Activated CD8-positive, alpha-beta memory T cell treated with anti-CD3 and anti-CD28 coated beads for 1 hour (primary cell): ENCODE data around the gene DEFB132.

Experiments
- DNase-seq, 2 donors: peaks; one replicate each; pipeline ENCODE4 v3.0.0-alpha.2; 2020; ENCODE audit warnings: low read depth in 1 of 2; ENCODE audit errors: extremely low read depth in 1 of 2

DEFB132 gene

DNA sequence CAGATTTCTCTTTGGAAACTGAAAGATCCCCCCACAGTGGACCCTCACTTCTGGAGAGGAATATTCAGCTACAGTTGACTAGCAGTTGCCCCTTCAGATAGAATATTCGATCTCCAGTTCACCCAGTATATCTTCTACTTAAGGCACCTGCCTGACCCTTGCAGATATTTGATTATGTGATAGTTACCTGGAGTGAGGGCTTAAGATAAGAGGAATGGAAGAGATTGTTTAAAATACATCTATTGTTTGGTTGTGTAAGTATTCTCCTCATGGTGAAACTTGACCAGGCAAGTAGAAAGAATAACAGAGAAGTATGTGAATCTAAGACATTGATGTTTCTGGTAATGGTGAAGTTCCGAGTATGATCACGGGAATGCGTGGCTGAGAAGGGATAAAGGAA is 38.3 kb downstream of the DEFB132 start:
- no peak for DNase-seq

- DNase-seq, result peak; percentile 53 to 71
Observed at GRCh38 chr20:297098-297924, 39.8 kb downstream of the DEFB132 start, which contains the start of gene ZCCHC3. Gene ZCCHC3 (plus strand): TSS chr20:297570. CDS start chr20:297587, 17 bp downstream.

DNA sequence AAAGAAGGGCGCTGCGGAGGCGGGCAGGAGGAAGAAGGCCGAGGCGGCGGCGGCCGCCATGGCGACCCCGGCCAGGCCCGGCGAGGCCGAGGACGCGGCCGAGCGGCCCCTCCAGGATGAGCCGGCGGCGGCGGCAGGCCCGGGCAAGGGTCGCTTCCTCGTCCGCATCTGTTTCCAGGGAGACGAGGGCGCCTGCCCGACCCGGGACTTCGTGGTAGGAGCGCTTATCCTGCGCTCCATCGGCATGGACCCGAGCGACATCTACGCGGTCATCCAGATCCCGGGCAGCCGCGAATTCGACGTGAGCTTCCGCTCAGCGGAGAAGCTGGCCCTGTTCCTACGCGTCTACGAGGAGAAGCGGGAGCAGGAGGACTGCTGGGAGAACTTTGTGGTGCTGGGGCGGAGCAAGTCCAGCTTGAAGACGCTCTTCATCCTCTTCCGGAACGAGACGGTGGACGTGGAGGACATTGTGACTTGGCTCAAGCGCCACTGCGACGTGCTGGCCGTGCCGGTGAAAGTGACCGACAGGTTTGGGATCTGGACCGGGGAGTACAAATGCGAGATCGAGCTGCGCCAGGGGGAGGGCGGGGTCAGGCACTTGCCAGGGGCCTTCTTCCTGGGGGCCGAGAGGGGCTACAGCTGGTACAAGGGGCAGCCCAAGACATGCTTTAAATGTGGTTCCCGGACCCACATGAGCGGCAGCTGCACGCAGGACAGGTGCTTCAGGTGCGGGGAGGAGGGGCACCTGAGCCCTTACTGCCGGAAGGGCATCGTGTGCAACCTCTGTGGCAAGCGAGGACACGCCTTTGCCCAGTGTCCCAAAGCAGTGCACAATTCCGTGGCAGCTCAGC is 40.6 kb downstream of the DEFB132 start:
- DNase-seq, result peak in 1 of 2 donors; percentile 22

DNA sequence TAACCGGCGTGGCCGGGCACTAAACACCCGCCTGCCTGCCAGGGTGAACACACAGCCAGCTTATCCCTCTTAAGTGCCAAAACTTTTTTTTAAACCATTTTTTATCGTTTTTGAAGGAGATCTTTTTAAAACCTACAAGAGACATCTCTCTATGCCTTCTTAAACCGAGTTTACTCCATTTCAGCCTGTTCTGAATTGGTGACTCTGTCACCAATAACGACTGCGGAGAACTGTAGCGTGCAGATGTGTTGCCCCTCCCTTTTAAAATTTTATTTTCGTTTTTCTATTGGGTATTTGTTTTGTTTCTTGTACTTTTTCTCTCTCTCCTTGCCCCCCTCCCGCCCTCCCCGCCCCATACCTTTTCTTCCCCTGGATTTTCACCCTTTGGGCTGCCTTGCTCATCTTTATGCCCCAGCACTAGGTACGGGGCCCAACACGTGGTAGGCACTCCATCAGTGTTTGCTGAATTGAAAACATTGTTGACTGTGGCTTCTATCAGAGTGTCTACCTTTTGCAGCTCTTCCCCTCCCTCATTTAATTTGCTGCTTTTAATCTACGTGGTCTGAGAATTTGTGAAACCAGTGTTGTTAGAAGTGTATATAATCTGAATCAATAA is 41.4 kb downstream of the DEFB132 start:
- no peak for DNase-seq

GRCh38 chr20:300345-300990 is 42.9 kb downstream of the DEFB132 start:
- no peak for DNase-seq

DNA sequence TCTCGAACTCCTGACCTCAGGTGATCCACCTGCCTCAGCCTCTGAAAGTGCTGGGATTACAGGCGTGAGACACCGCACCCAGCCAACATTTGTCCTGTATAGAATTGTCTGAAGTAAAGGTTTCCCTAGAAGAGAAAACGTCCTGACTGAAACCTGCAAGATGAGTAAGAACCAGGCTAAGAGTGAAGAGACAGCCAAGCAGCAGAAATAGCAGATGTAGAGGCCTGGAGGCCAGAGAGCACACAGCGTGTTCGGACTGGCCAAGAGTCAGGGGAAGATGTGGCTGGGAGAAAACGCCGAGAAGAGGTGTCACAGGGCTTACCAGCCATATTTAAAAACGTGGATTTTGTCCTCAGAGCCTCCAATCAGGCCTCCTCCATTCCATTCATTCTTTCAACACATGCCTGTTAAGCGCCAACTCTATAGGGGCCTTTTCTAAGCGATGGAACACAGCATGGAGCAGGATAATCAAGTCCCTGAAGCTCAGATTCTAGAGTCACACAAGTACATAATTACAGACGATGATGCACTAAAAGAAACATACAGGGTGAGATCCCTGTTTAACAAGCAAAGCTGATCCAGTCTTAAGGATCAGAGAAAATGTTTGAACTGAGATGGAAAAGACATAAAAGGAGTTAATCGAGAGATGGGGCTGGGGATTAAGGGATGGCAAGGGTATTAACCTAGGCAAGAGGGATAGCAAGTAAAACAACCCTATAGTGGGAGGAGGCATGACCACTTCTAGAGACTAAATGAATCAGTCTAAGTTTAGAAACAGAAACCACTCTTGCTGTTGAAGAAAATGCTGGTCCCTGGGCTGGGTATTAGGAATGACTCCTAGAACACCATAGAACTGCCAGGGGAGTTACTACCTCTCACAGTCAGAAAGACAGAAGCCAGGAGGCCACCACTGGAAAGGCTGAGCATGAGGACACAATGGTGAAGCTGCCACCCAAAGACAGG is 44.6 kb downstream of the DEFB132 start:
- DNase-seq, result no peak

DNA sequence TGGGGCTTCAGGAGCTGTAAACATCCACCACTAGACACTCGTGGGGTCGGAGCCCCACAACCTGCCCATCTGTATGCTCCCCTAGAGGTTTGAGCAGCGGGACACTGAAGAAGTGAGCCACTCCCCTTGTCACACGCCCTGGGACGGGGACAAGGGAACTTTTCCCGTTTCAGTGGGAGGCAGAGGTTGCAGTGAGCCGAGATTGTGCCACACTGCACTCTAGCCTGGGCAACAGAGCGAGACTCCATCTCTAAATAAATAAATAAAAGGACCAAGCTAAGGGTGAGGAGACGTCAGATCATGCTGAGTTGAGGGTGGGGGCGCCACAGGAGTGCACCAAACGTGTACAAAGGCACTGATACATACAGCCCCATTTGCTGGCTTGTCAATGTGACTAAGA is 48.2 kb downstream of the DEFB132 start:
- no peak for DNase-seq

DNA sequence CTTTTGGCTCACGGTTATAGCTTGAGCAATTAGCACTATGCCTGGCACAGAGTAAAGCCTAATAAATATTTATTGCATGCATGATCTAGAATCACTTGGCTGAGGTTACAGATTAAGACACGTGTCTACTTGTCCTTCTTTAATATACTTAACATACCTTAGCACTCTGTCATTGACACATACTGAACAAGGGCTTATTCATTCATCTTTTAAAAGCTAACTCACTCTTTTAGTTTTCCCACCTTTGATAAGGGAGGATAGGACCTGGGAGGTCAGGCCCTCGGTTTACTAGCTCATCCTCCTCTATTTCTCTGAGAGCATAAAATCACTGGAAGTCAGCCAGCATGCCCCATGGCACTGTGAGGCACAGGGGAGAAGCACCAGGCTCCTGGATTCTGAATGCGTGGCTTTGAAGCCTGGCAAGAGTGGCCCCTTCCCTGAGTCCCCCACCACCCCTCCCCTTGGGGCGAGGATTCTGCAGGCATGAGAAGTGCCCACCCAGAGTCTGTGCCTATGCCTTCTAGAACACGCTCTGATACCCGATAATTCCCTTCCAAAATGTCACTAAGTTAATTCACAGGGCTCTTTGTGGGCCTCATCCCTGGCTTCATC is 51.0 kb downstream of the DEFB132 start:
- no peak for DNase-seq

DNA sequence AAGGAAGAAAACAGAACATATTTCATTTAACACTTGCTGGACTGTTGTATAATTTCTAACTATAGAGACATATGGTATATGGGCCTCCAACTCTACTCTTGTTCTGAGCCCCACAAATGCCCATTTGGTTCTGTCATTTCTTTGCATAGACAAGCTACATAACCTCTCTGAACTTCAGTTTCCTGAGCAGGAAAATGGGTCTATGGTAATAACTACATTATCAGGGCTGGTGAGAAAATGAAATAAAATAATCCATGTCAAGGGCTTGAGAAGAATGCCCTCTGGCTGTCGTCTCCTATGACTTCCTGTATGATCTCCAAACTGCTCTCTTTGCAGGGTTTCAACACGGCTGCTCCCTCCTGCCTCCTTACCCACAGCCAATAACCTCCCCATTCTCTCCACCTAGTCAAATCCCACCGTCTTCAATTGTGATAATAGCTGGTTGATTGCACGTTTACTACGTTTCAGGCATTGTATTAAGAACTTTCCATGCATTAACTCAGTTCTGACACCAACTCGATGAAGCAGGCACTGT is 51.8 kb downstream of the DEFB132 start:
- DNase-seq, result no peak

DNA sequence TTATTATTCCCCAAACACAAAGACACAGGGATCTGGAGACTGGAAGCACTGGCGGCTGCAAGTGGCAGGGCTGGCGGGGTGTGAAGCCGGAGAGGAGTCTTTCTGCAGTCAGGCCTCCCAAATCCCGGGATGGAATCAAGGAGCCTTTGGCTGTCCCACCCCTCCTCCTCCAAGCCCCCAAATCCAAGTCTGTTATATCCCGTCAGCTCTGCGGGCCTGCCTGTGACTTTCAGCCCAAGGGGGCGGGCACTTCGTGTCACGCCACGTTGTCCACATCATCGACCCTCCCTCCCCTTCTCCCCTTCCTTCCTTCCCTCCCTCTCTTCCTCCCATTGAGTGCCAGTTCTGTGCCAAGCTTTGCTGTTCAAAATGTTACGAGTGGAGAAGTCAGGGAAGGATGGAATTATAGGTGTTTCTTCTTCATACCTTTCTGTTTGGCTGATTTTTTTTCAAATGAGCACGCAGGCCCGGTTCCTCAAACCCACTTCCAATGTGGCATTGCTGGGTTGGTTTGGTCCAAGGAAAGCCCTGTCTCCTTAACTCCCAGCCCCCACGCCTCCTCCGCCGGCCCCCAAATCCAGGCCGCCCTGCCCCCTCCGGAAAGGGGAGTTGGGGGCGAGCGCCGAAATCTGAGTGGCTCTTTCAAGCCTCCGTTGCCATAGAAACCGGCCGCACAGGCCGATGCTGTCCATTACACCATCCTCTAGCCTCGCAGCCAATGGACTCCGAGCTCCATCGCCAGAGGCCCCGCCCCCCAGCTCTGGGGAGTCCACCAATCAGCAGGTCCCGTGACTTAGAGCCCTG is 52.5 kb downstream of the DEFB132 start:
- peak in 1 of 2 donors; percentile 59 for DNase-seq

- no peak for DNase-seq
Observed at GRCh38 chr20:310645-311044, 53.1 kb downstream of the DEFB132 start.
